SK-N-SH (cell line): ENCODE data around the gene C6orf132. TPM values are rescaled to one million over a fixed set of nuclear protein-coding genes. Genes with fewer than 3 reads are reported as not detected.

ENCODE experiments used
- CTCF ChIA-PET: fragments of 300-600, 350-600 bp; formaldehyde crosslinking; extraction: SDS; loops from one replicate; lab custom pipeline; 2021; lab: Yijun Ruan, JAX
- POLR2A ChIA-PET: fragments of 350-600 bp; sonication (Branson Sonifier 250); formaldehyde crosslinking; extraction: SDS; loops from one replicate; lab custom pipeline; 2020; ENCODE audit warnings: antibody characterized with exemption, inconsistent platforms; lab: Yijun Ruan, JAX
- DNase-seq: peaks from one replicate; pipeline ENCODE4 v3.0.0; 2012
- H2AFZ ChIP-seq: fragments of 200-600 bp; sonication (generic); 2 replicates; pipeline ENCODE4 v1.8.1; 2016; ENCODE audit warnings: antibody characterized with exemption, mild to moderate bottlenecking, low read depth
- H3F3A ChIP-seq: fragments of 200-600 bp; sonication (generic); replicated peaks from 2 replicates; pipeline ENCODE3; 2016; ENCODE audit warnings: antibody characterized with exemption, mild to moderate bottlenecking; ENCODE audit not compliant: insufficient read depth
- H3K27ac ChIP-seq, 2 experiments: fragments of 200-500 bp in 1 of 2; fragments of 200-600 bp in 1 of 2; sonication (Bioruptor generic) in 1 of 2; sonication (generic), shearing (Covaris generic) in 1 of 2; 2 replicates each; pipeline versions ENCODE4 v1.5.1 to v1.6.1; 2014 to 2016; ENCODE audit warnings: low read depth in 2 of 2, inconsistent platforms in 1 of 2, low read length in 1 of 2, mild to moderate bottlenecking in 1 of 2, mixed read lengths in 1 of 2
- H3K27me3 ChIP-seq: fragments of 200-600 bp; sonication (generic), shearing (Covaris generic); 2 replicates; pipeline ENCODE4 v1.6.1; 2016; ENCODE audit warnings: mixed run types; ENCODE audit not compliant: insufficient read depth
- H3K36me3 ChIP-seq, 2 experiments: fragments of 200-500 bp in 1 of 2; fragments of 200-600 bp in 1 of 2; sonication (Bioruptor generic) in 1 of 2; sonication (generic) in 1 of 2; replicated peaks in 1 of 2; 2 replicates each; pipeline versions ENCODE3 to v1.5.1; 2014 to 2016; ENCODE audit warnings: low read length in 1 of 2, mild to moderate bottlenecking in 1 of 2; ENCODE audit not compliant: insufficient read depth in 2 of 2, control insufficient read depth in 1 of 2
- H3K4me1 ChIP-seq, 2 experiments: fragments of 200-500 bp in 1 of 2; fragments of 200-600 bp in 1 of 2; sonication (Bioruptor generic) in 1 of 2; sonication (generic), shearing (Covaris generic) in 1 of 2; 2 replicates each; pipeline versions ENCODE4 v1.5.1 to v1.6.1; 2014 to 2016; ENCODE audit warnings: low read depth in 1 of 2, low read length in 1 of 2, mixed run types in 1 of 2; ENCODE audit not compliant: insufficient read depth in 2 of 2, control insufficient read depth in 1 of 2
- H3K4me2 ChIP-seq: fragments of 200-600 bp; sonication (generic), shearing (Covaris generic); 2 replicates; pipeline ENCODE4 v1.6.1; 2017; ENCODE audit warnings: mixed run types
- H3K4me3 ChIP-seq, 2 experiments: fragments of 200-500 bp in 1 of 2; fragments of 200-600 bp in 1 of 2; sonication (Bioruptor generic) in 1 of 2; sonication (generic), shearing (Covaris generic) in 1 of 2; 2 replicates each; pipeline versions ENCODE4 v1.5.1 to v1.8.1; 2014 to 2016; ENCODE audit warnings: low read depth in 2 of 2, inconsistent platforms in 1 of 2, low read length in 1 of 2, mild to moderate bottlenecking in 1 of 2, mixed read lengths in 1 of 2, moderate library complexity in 1 of 2
- H3K79me2 ChIP-seq: fragments of 200-600 bp; sonication (generic); 2 replicates; pipeline ENCODE4 v1.8.1; 2017; ENCODE audit warnings: mild to moderate bottlenecking; ENCODE audit not compliant: insufficient read depth
- H3K9ac ChIP-seq: fragments of 200-600 bp; sonication (generic); 2 replicates; pipeline ENCODE4 v1.6.1; 2017; ENCODE audit warnings: mixed run types
- H3K9me2 ChIP-seq: fragments of 200-600 bp; sonication (generic); 2 replicates; pipeline ENCODE4 v1.6.1; 2017; ENCODE audit warnings: mixed run types
- H3K9me3 ChIP-seq: fragments of 200-600 bp; sonication (generic); 2 replicates; pipeline ENCODE4 v1.6.1; 2017; ENCODE audit warnings: mixed run types, mild to moderate bottlenecking, moderate library complexity
- H4K20me1 ChIP-seq: fragments of 200-600 bp; sonication (generic); 2 replicates; pipeline ENCODE4 v1.6.1; 2017; ENCODE audit warnings: mild to moderate bottlenecking, mixed run types; ENCODE audit not compliant: insufficient read depth
- CHD2 ChIP-seq: fragments of 150-350 bp; IDR thresholded peaks from 2 replicates; pipeline ENCODE4 v1.6.1; 2018; ENCODE audit warnings: low read length; ENCODE audit not compliant: partially characterized antibody
- FOXJ3 ChIP-seq: sonication (generic); formaldehyde crosslinking; IDR thresholded peaks from 2 replicates; pipeline ENCODE4 v1.5.1; 2020; ENCODE audit warnings: mild to moderate bottlenecking, missing genetic modification reagents
- JUND ChIP-seq: IDR thresholded peaks from 2 replicates; pipeline ENCODE4 v1.4.0; 2012
- RAD21 ChIP-seq: IDR thresholded peaks from 2 replicates; pipeline ENCODE4 v1.6.1; 2012; ENCODE audit warnings: mild to moderate bottlenecking, low read length
- RFX5 ChIP-seq: IDR thresholded peaks from 2 replicates; pipeline ENCODE4 v1.6.1; 2012; ENCODE audit warnings: mild to moderate bottlenecking, improper control_type of control experiment, low read length
- TEAD4 ChIP-seq: IDR thresholded peaks from 2 replicates; pipeline ENCODE4 v1.4.0; 2012; ENCODE audit warnings: mild to moderate bottlenecking, borderline replicate concordance; ENCODE audit not compliant: insufficient read depth
- WGBS: methylation state at CpG from one replicate; pipeline ENCODE4 v1.1.6; 2017; ENCODE audit warnings: low lambda C conversion rate; 5-methylcytosine and 5-hydroxymethylcytosine counted together
- polyA plus RNA-seq, 3 experiments: library from polyadenylated mRNA; depleted of rRNA; stranded (reverse); fragments of >200 nt; gene quantifications; 2 replicates each; pipeline ENCODE4 v1.2.3, GENCODE V29; 2012
- TF ChIP-seq, protein P1 (sequence below): IDR thresholded peaks from 2 replicates; pipeline ENCODE4 v1.4.0; 2012; ENCODE audit warnings: low read depth, borderline replicate concordance
- TF ChIP-seq, protein P2 (sequence below): IDR thresholded peaks from 2 replicates; pipeline ENCODE4 v1.4.0; 2012; ENCODE audit warnings: low read depth, borderline replicate concordance

Gene C6orf132
- polyA plus RNA-seq, 1 of the 3 experiments (the other 2 are of a cell fraction): not detected

DNA sequence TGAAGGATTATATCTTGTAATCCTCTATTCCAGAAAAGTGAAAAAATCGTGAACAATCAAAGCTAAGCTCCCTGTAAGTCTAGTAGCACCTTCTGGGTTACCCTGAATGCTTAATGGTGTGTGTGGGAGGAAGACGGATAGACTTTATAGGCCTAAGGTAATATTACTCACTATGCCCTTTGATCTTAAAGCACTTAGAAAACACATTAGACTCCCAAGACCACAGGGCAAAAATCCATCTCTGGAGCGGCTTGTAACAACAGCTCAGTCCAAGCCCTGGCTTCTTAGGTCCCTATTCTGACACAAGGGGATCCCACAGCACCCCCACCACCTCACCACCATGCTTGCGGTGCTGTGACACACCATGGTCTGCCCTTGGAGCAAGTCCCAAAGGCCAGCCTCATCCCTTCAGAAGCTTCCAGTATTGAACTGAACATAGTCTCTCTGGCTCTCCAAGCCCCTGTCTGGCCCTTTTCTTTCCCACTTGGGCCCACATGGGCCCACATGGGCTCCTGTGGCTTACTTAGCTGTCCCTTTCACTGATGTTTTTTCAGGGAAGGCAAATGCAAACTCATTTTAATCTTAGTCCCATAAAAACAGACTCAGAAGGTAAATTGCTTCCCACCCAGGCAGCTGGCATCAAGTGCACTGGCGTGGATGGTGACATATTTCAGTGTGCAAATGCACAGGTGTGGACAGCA is 28.3 kb downstream of the C6orf132 start:
- H3F3A ChIP-seq: no peaks in the 10 kb centered on the region
- TF ChIP-seq RAD21 (no peak), TEAD4 (no peak), CHD2 (no peak), RFX5 (no peak), FOXJ3 (CRISPR knock-in tag) (no peak)
- TF ChIP-seq, protein P1, sequence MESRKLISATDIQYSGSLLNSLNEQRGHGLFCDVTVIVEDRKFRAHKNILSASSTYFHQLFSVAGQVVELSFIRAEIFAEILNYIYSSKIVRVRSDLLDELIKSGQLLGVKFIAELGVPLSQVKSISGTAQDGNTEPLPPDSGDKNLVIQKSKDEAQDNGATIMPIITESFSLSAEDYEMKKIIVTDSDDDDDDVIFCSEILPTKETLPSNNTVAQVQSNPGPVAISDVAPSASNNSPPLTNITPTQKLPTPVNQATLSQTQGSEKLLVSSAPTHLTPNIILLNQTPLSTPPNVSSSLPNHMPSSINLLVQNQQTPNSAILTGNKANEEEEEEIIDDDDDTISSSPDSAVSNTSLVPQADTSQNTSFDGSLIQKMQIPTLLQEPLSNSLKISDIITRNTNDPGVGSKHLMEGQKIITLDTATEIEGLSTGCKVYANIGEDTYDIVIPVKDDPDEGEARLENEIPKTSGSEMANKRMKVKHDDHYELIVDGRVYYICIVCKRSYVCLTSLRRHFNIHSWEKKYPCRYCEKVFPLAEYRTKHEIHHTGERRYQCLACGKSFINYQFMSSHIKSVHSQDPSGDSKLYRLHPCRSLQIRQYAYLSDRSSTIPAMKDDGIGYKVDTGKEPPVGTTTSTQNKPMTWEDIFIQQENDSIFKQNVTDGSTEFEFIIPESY: no peak
- TF ChIP-seq, protein P2, sequence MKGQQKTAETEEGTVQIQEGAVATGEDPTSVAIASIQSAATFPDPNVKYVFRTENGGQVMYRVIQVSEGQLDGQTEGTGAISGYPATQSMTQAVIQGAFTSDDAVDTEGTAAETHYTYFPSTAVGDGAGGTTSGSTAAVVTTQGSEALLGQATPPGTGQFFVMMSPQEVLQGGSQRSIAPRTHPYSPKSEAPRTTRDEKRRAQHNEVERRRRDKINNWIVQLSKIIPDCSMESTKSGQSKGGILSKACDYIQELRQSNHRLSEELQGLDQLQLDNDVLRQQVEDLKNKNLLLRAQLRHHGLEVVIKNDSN: no peak
- no peak overlapping the region for H3K9ac ChIP-seq
- H4K20me1 ChIP-seq: no peaks in the 10 kb centered on the region
- no peaks in the 10 kb centered on the region for H3K79me2 ChIP-seq
- no peaks in the 10 kb centered on the region for H3K9me3 ChIP-seq
- no peak overlapping the region for H2AFZ ChIP-seq
- H3K4me2 ChIP-seq: no peak overlapping the region
- no peak overlapping the region for H3K27ac ChIP-seq
- WGBS: 57% methylated on average over 5 of the region's 5 CpGs
- no peaks in the 10 kb centered on the region for H3K36me3 ChIP-seq
- POLR2A ChIA-PET: no interaction called here
- H3K4me1 ChIP-seq: peaks cover 0 to 7% of the 10 kb centered on the region in 2 experiments; a peak in 1 of 4 replicates
- H3K27me3 ChIP-seq: no peaks in the 10 kb centered on the region
- CTCF ChIA-PET: interaction anchor here (1.4 kb wide), 1 partner anchor 31 kb away, joined by 3 read pairs; no protein-coding TSS in a partner anchor
- H3K9me2 ChIP-seq: no peaks in the 10 kb centered on the region
- DNase-seq: no peak
- H3K4me3 ChIP-seq: no peak overlapping the region

- 100% methylated on average over 1 of the region's 1 CpG for WGBS
These were observed 30.1 kb downstream of the C6orf132 start for GRCh38 chr6:42112351-42112750.

More at GRCh38 chr6:42112351-42112750, 30.1 kb downstream of the C6orf132 start:
- Histone ChIP-seq H4K20me1 (no peaks in the 10 kb centered on the region), H3K27me3 (no peaks in the 10 kb centered on the region), H3K9me2 (no peaks in the 10 kb centered on the region), H3K27ac (no peak overlapping the region), H3K9me3 (no peaks in the 10 kb centered on the region), H3K4me3 (no peak overlapping the region), H3K4me2 (no peak overlapping the region), H2AFZ (no peak overlapping the region), H3K36me3 (no peaks in the 10 kb centered on the region), H3K4me1 (no peaks in the 10 kb centered on the region), H3F3A (no peaks in the 10 kb centered on the region), H3K79me2 (no peaks in the 10 kb centered on the region), H3K9ac (no peak overlapping the region)
- POLR2A ChIA-PET: interaction anchor here (1.0 kb wide), 1 partner anchor 13 kb away, joined by 3 read pairs; no protein-coding TSS in a partner anchor
- CTCF ChIA-PET: interaction anchor here (1.3 to 1.4 kb wide), 2 partner anchors 17 to 24 kb away, joined by 4 to 5 read pairs; no protein-coding TSS in a partner anchor
- no peak for DNase-seq
- TF ChIP-seq JUND: no peak
